ENCODE results near the gene SLC10A6.

SLC10A6 gene

DNA sequence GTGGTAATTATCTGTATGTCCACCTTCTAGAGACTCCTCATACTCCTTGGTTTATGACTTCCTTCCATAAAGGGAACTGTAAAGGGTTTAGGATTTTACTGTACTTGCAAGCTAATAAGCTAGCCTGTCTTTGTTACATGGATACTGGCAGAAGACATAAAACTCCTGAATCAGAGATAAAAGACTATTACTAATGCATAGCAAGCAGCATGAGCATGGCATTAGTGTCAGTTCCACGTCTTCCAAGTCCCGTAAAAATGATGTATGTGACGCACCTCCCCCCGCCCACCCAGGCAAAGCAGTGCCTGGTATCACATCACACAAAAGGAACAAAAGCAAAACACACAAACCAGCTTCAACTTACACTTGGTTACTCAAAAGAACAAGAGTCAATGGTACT is 71.0 kb downstream of the SLC10A6 start:
- CTCF ChIA-PET, result interaction anchor here (1.0 kb wide), 1 partner anchor 8 kb away, joined by 3 read pairs; no protein-coding TSS in a partner anchor
- TF ChIP-seq, protein P1, sequence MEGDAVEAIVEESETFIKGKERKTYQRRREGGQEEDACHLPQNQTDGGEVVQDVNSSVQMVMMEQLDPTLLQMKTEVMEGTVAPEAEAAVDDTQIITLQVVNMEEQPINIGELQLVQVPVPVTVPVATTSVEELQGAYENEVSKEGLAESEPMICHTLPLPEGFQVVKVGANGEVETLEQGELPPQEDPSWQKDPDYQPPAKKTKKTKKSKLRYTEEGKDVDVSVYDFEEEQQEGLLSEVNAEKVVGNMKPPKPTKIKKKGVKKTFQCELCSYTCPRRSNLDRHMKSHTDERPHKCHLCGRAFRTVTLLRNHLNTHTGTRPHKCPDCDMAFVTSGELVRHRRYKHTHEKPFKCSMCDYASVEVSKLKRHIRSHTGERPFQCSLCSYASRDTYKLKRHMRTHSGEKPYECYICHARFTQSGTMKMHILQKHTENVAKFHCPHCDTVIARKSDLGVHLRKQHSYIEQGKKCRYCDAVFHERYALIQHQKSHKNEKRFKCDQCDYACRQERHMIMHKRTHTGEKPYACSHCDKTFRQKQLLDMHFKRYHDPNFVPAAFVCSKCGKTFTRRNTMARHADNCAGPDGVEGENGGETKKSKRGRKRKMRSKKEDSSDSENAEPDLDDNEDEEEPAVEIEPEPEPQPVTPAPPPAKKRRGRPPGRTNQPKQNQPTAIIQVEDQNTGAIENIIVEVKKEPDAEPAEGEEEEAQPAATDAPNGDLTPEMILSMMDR (IDR thresholded peaks at IDR 0.05; ENCODE audit: control extremely low read depth, extremely low read depth, low read depth, missing control alignments), result no peak
- POLR2A ChIA-PET, result no interaction called here
- DNase-seq (ENCODE audit: extremely low spot score), result no peak

DNA sequence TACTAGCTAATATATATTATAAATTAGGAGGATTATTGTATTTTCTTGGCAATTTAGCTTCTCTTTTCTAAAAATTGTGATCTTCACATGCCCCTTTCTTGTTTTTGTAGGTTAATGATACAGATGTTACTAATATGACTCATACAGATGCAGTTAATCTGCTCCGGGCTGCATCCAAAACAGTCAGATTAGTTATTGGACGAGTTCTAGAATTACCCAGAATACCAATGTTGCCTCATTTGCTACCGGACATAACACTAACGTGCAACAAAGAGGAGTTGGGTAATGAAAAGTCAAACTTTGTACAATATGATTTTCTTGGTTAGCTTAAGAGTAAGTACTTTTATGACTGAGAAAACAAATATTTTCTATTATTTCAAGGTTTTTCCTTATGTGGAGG is 74.1 kb downstream of the SLC10A6 start:
- DNase-seq (ENCODE audit: extremely low spot score), result no peak
- POLR2A ChIA-PET, result no interaction called here
- CTCF ChIA-PET, result interaction anchor here (1.2 kb wide), 1 partner anchor 24 kb away, joined by 3 read pairs; no protein-coding TSS in a partner anchor
- TF ChIP-seq, protein P1 (IDR thresholded peaks at IDR 0.05; ENCODE audit: control extremely low read depth, extremely low read depth, low read depth, missing control alignments), result no peak
